BE2C (cell line): ENCODE data around the gene NSG1.
A peak's percentile ranks its signal among the peaks of the same experiment; 100 is the strongest.

Experiments
- DNase-seq: peaks from one replicate; pipeline ENCODE4 v3.0.0-alpha.2; 2020
- H3K27me3 ChIP-seq: fragments of 250-450 bp; sonication (Bioruptor Pico); 2 replicates; pipeline ENCODE4 v1.5.1; 2020; ENCODE audit warnings: mild to moderate bottlenecking
- H3K36me3 ChIP-seq: fragments of 250-450 bp; sonication (Bioruptor Pico); 2 replicates; pipeline ENCODE4 v1.5.1; 2020; ENCODE audit warnings: mild to moderate bottlenecking
- H3K4me1 ChIP-seq: fragments of 250-450 bp; sonication (Bioruptor Pico); 2 replicates; pipeline ENCODE4 v1.5.1; 2020
- H3K4me3 ChIP-seq: 2 replicates; pipeline ENCODE4 v1.5.1; 2011; ENCODE audit warnings: low read depth, low read length
- H3K9me3 ChIP-seq: fragments of 250-450 bp; sonication (Bioruptor Pico); 2 replicates; pipeline ENCODE4 v1.5.1; 2020
- TF ChIP-seq, protein P1 (sequence below): IDR thresholded peaks from 2 replicates; pipeline ENCODE4 v1.5.1; 2012; ENCODE audit warnings: mild to moderate bottlenecking, low read depth, low read length

The NSG1 gene

DNA sequence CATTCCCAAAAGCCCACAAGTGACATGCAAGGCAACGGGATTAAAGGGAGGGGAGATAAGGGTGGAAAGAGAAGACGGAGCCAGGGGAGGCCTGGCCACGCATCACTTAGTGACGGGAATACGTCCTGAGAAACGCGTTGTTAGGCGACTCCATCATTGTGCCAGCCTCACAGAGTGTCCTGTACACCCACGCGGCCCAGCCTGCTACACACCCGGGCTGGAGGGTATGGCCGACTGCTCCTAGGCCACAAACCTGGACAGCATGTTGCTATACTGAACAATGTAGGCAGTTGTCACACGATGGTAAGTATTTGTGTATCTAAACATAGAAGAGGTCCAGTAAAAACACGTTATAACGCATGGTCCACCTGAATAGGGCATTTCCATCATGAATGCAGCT, 23.4 kb downstream of the NSG1 start:
- Histone ChIP-seq H3K4me3 (no peak overlapping the region), H3K4me1 (peaks cover 26% of the 10 kb centered on the region), H3K9me3 (no peaks in the 10 kb centered on the region), H3K27me3 (no peaks in the 10 kb centered on the region), H3K36me3 (peaks cover 67% of the 10 kb centered on the region)
- DNase-seq = no peak
- TF ChIP-seq, protein P1, sequence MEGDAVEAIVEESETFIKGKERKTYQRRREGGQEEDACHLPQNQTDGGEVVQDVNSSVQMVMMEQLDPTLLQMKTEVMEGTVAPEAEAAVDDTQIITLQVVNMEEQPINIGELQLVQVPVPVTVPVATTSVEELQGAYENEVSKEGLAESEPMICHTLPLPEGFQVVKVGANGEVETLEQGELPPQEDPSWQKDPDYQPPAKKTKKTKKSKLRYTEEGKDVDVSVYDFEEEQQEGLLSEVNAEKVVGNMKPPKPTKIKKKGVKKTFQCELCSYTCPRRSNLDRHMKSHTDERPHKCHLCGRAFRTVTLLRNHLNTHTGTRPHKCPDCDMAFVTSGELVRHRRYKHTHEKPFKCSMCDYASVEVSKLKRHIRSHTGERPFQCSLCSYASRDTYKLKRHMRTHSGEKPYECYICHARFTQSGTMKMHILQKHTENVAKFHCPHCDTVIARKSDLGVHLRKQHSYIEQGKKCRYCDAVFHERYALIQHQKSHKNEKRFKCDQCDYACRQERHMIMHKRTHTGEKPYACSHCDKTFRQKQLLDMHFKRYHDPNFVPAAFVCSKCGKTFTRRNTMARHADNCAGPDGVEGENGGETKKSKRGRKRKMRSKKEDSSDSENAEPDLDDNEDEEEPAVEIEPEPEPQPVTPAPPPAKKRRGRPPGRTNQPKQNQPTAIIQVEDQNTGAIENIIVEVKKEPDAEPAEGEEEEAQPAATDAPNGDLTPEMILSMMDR = no peak

- Histone ChIP-seq H3K36me3 (peaks cover 74% of the 10 kb centered on the region), H3K9me3 (no peaks in the 10 kb centered on the region), H3K4me3 (no peak overlapping the region), H3K27me3 (no peaks in the 10 kb centered on the region), H3K4me1 (peaks cover 14% of the 10 kb centered on the region)
- DNase-seq = peak; percentile 0
- TF ChIP-seq, protein P1 = no peak
Observed at GRCh38 chr4:4411906-4412305, 25.0 kb downstream of the NSG1 start.

DNA sequence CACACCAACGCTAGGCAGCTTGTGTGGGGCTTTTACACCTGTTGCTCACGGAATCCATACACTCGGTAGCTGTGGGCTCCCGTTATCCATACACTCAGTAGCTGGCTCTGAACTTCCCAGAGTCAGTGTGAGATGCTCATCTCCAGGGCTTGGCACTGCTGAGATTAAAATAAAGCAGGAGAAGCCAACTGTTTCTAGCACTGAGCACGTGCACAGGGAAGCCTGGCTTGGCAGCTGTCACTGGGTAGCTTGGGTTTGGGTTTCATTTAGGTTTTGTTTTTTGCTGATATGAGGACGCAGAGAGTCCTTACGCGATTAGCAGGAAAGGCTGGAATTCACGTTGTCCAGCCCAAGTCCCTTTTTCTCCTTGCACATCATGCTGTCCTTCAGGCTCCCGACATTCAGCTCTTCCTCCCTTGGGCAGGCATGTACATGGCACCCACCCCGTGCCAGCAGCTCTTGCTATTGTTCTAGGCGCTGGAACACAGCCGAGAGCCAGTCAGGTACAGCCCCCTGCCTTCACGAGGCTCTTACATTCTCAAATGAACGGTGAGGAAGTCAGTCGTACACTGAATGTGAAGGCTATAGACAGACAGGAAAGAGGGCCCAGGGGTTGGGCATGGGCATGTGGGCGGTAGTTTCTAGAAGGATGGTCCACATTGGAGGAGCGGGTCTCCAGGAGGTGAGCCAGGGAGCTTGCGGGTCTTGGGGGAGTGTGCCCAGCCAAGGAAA, 25.9 kb downstream of the NSG1 start:
- H3K4me1 ChIP-seq = peaks cover 6% of the 10 kb centered on the region
- H3K9me3 ChIP-seq = no peaks in the 10 kb centered on the region
- H3K36me3 ChIP-seq = peaks cover 75% of the 10 kb centered on the region
- TF ChIP-seq, protein P1 = no peak
- H3K27me3 ChIP-seq = no peaks in the 10 kb centered on the region
- DNase-seq = peak; percentile 1
- H3K4me3 ChIP-seq = no peak overlapping the region

DNA sequence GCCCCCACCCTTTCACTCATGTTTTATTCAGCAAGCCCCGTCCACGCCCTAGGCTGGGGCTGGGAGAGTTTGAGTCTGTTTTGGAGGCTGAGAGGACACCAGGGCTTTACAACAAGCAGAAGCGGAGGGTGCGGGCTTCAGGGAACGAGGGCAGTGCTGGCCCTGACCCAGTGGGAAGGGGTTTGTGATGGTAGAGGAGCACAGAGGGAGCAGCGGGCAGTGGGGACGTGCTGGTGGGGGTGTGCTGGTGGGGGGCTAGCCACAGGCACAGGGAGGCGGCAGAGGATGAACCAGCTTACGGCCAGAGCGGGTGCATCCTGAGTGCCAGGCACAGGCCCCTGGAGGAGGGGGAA, 26.4 kb downstream of the NSG1 start:
- H3K4me3 ChIP-seq = no peak overlapping the region

GRCh38 chr4:4413806-4414205, 26.9 kb downstream of the NSG1 start:
- H3K4me1 ChIP-seq = peaks cover 2% of the 10 kb centered on the region; the same call in 1 of the 2 replicates
- DNase-seq = no peak
- H3K4me3 ChIP-seq = no peak overlapping the region
- peaks cover 78% of the 10 kb centered on the region for H3K36me3 ChIP-seq
- H3K9me3 ChIP-seq = no peaks in the 10 kb centered on the region
- TF ChIP-seq, protein P1 = no peak
- no peaks in the 10 kb centered on the region for H3K27me3 ChIP-seq

More for the DNA sequence above, 26.4 kb downstream of the NSG1 start:
- H3K27me3 ChIP-seq = no peaks in the 10 kb centered on the region
- peaks cover 2% of the 10 kb centered on the region; the same call in 1 of the 2 replicates for H3K4me1 ChIP-seq
- no peak for DNase-seq
- TF ChIP-seq, protein P1 = no peak
- peaks cover 77% of the 10 kb centered on the region for H3K36me3 ChIP-seq
- H3K9me3 ChIP-seq = no peaks in the 10 kb centered on the region

- H3K4me1 ChIP-seq = peaks cover 2% of the 10 kb centered on the region; the same call in 1 of the 2 replicates
- no peaks in the 10 kb centered on the region for H3K27me3 ChIP-seq
- TF ChIP-seq, protein P1 = no peak
- DNase-seq = no peak
- no peak overlapping the region for H3K4me3 ChIP-seq
- H3K36me3 ChIP-seq = peaks cover 78% of the 10 kb centered on the region
- no peaks in the 10 kb centered on the region for H3K9me3 ChIP-seq
Observed at GRCh38 chr4:4415107-4415805, 28.4 kb downstream of the NSG1 start.
